NCI-H2196 (cell line): ENCODE measurements around the gene LOXL4.
A peak's percentile ranks its signal among the peaks of the same experiment; 100 is the strongest.

Experiments
- DNase-seq: peaks from one replicate; lab custom pipeline; 2025; ENCODE audit not compliant: unreplicated experiment; lab: John Stamatoyannopoulos, UW

Gene LOXL4

DNA sequence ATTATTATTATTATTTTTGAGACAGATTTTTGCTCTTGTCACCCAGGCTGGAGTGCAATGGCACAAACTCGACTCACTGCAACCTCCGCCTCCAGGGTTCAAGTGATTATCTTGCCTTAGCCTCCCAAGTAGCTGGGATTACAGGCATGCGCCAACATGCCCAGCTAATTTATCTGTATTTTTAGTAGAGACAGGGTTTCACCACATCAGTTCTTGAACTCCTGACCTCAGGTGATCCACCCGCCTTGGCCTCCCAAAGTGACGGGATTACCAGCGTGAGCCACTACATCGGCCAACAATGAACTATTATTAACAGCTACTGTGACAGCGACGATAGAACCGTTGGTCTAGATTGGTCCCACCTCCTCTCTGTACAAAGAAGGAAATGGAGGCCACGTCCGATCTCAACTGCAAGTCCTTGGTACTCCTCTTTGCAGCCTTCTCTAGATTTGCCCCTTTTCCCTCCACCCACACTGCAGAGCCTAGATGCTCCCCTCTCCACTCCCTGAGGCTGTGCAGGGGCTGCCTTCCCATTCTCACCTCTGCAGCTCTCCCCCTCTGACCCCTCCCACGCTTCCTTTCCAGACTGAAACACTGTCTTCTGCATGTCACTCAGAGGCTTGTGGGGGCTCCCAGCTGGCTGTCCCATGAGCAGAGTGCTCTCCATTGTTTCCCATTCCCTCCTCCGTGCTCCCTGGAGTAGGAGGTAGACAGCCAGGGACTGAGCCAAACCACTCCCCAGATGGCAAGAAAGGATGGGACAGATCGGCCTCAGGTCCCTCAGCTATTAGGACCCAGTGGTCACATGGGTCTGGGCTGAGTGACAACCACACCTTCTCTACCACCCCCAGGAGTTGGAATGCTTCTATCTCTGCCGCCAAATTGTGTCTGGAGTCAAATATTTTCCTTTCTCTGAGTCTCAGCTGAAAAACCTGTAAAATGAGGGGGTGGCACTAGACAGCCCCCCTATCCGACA lies 2.3 kb downstream of the LOXL4 start:
- DNase-seq = no peak

DNA sequence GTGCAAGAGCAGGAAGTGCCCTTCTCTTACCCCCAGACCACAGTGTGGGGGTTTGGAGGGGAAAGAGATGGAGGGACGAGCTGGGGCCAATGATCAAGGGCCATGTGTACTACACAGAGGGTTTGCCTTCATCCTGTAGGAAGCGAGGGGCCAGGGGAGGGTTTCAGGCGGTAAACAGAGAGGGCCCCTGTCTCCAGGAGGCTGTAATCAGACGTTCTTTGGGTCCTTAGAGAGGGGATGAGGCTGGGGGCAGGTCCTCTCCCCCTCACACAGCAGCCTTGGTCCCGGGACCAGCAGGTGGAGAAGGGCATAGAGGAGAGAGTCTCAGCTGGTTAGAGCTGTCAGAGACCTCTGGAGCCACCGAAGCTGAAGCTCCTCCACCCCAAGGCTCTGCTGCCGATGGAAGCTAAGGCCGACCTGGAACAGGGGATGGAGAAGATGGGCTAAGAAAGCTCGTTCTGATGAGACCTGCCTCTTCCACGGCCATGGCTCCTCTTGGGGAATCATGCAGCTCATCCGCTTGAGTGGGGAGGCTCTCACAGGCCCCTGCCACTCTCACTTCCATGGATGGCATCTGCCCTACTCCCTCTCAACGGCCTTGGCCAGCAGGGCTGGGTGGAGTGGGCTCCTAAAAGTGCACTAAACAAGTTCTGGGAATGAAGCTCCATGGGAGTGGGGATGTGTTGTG lies 3.5 kb downstream of the LOXL4 start:
- DNase-seq = no peak

DNA sequence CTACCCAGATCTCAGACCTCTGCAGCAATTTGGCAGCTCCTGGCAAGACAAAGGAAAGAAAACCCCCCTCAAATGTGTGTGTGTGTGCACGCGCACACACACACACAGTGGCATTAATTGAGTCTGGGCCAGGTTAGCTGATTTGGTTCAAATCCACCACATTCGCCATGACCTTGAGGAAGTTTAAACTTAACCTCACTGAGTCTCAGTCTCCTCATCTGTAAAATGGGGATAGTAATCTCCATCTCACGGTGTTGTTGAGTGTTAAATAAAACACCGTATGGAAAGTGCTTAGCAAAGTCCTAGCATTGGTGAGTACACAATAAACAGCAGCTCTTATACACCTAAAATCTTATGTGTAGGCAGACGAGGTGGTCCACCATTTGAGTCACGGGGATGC lies 4.9 kb downstream of the LOXL4 start:
- no peak for DNase-seq

DNA sequence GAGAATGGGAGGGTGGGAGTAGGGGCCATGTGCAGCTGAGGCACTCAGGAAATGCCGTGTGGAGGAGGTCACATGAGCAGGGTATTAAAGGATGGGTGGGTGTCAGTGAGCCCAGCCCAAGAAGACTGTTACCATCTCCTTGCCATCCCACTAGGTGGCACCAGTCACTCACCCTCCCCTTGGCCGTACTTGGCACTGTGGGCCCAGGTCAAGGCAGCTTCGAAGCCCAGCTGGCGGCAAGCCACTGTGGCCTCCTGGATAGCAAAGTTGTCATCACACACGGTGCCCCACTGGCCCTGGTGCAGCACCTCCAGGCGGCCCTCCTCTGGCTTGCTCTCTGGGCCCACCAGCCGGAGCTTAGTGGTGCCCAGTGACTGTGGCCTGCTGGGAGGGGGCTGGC lies 5.4 kb downstream of the LOXL4 start:
- DNase-seq = peak; percentile 41

DNA sequence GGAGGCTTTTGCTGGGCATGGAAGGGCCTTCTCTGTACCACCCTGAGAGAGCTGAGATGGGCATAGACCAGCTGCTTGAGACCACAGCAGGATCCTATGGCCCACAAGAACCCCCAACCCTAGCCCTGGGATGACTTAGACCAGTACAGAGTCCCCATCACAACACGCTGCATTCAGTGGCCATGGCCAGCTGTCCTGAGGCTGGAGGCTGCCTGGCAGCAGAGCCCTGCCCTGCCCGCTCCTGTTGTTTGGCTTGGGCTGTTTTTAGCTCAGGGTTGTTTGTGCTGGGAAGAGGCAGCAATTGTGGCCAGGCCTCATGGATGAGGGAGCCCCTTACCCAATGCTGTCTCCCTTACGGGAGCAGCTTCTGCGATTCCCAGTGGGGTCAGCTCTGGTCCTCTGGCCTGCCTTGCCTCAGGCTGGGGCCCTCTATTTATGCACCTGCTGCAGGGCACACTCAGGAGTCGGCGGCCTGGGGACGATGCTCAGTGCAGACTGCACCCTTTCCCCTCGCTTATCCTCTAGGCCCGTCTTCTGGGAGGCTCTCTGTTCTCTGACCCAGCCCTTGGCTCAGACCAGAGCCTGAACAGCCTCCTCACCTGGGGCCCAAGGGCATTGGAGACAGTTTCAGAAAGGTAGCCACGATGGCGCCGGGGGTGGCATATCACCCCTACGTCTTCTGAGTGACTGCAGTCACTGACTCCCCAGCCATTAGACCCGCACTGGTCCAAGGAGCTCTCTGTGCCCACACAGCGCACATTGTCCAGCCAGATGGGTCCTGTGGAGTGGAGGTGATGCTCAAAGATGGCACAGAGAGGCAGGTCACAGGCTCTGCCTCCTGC lies 6.3 kb downstream of the LOXL4 start:
- DNase-seq = no peak

DNA sequence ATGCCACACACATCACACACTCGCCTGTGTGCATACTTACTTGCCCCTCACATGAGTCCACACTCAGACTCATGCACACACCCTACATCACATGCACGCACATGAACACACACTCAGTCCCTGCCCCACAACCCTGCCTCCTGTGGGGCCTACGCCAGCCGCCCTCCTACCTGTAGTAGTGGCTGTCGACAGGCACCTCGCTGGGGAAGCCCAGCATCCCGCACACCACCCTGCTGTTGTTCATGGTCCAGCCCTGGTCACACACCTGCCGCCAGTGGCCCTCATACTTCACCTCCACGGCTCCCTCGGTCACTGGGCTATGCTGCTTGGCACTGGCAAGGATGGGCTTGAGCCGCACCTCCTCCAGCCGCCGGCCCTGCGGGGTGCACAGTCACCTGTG lies 7.2 kb downstream of the LOXL4 start:
- DNase-seq = no peak

DNA sequence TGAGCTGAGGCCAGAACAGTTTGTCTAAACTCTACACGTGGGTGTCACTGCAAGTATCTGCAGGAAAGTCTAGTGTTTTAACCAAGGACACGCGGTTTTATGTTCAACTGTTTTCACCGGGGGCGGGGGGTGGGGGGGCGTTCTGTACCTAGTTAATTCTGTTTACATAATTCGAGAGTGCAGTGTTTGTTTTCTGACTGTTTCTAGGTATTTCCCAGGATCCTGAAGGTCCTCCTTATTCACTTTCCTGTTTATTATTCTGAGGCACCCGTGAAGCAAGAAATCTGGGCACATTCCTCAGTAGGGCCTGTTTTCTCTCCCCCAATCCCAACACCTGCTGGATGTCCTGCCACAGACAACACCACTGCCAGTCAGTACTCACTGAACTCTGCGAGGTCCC lies 7.6 kb downstream of the LOXL4 start:
- no peak for DNase-seq

DNA sequence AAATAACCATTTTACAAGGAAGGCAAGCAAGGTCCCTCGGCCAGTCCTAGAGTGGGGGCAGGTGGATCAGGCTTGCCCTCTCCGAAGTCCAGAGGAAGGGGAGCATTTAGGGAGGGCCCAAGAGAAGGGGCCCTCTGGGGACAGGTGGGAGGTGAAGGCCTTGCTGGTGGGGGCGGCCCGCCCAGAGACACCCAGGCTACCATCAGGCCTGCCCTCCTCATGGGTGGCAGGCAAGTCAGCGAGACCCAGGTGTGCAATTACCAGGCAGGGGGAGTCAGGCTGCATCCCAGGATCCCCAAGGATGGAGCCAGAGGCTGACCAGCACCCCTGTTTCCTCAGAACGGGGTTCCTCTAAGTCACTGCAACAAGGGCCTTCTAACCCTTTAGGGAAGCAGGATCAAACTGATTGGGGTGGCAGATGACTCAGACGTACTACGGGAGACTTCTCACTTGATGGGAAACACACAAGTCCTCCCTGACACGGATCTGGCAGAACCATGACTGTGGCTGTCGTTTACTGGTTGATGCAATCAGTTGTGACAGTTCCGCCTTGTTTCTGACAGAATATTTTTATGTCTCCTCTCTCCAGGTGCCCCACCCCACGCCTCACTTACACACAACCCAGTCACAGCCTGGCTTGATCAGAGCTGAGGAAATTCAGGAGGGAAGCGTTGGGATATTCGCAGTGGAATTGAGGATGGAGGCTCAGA lies 8.2 kb downstream of the LOXL4 start:
- no peak for DNase-seq

DNA sequence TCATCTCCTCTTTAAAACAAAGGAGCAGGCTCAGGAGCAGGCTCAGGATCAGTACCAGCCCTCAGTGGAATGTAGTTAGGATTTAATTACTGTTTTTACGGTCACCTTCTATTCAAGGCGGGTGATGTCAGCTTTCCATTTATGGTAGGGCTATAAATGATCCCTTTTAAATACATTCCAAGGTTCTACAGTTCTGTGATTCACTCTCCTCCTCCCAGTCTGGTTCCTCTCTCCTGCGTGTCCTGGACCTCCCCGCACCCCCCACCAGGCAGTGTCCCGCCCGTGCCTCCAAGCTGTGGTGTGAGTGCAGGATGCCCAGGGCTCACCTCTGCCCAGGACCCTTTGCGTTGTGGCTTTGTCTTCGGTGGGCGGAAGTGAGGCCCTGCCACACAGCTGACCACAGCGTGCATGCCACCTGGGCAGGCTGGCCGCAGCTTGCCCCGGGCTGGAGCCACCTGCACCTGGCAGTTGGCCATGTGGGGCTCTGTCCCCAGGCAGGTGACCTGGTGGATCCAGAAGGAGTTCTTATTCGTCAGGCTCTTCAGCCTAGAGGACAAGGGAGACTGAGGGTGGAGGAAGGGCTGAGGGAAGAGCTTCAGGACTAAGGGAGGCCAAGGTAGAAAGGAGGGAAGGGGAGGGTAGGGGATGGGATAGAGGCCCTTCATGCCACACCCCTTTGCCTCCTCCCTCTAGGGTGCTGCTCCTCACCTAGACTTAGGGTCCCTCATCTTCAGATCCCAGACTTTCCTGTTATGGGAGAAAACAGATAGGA lies 9.1 kb downstream of the LOXL4 start:
- DNase-seq = no peak

DNA sequence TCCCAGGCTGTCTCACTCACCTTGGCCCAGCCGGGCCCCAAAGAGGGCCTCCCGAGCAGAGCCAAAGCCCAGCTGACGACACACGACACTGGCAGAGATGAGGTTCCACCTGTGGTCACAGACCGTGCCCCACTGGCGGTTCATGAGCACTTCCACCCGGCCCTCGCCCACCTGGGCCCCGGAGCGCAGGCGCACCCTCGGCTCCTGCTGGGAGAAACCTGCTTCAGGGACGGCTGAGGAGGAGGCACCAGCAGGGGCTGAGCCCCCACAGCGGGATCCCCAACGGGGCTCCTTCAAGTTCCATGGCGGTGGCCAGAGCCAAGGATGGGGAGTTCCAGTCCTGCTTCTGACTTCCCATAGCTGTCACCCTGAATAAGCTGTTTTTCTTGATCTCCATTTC lies 10.0 kb downstream of the LOXL4 start:
- DNase-seq = no peak

DNA sequence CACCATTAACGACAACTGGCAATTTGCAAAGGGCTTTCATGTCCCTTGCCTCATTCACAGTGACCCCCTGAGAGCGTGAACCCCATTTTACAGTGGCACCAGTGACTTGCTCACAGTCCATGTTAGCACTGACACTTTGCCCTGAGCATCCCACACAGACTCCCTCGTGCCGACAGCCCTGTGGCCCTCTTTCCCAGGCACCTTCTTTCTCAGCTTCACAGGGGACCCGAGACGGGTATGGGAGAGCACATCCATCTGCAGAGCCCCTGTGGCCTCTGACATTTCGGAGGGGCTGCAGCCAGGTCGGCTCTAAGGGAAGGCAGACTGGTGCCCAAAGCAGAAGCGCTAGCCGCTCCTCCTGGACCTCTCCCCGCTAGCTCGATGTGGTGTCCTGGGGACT lies 10.8 kb downstream of the LOXL4 start:
- DNase-seq = no peak

DNA sequence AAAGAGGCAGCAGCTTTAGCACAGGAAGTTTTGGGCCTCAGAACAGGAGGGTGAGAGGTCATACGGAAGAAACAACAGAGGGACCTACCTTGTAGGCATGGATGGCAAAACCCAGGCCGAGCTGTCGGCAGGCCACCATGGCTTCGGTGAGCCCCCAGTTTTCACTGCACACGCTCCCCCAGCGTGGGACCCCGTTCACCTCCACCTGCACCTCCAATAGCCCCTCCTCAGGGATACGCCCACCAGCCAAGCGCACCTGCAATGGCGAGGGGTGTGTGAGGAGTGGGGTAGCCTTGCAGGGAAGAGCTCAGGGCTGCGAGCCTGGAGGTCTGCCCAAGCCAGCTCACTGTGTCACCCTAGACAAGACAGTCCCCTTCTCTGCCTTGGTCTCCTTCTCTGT lies 11.3 kb downstream of the LOXL4 start:
- no peak for DNase-seq

DNA sequence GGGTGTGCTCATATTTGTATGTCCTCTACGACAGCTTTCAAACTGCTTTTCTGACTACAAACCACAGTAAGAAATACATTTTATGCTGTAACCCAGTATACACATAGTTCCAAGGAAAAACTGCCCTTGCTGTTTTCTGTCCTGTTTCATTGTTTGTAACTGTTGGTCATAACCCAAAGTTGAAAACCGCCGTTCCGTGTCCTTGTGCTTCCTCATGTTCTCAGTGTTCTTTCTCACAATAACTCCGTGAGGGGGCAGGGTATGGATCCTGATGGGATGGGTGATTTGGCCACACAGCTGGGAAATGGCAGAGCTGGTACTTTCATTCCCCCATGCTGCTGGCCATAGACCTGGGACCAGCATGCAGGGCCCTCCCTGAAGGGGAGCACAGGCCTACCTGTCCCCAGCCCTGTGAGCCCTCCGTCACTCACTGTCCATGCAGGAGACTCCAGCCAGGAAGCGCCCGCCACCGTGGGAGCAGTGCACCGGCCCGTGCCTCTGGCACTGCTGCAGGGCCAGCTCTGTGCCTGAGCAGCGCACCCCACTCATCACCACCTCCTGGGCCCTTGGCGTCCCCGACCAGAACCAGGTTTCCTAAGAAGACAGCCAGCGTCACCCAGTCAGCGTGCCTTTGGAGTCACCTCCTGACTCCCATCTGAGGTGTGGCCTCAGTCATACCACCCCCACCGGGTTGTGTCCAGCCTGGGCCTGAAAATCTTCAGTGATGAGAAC lies 12.7 kb downstream of the LOXL4 start:
- DNase-seq = no peak

DNA sequence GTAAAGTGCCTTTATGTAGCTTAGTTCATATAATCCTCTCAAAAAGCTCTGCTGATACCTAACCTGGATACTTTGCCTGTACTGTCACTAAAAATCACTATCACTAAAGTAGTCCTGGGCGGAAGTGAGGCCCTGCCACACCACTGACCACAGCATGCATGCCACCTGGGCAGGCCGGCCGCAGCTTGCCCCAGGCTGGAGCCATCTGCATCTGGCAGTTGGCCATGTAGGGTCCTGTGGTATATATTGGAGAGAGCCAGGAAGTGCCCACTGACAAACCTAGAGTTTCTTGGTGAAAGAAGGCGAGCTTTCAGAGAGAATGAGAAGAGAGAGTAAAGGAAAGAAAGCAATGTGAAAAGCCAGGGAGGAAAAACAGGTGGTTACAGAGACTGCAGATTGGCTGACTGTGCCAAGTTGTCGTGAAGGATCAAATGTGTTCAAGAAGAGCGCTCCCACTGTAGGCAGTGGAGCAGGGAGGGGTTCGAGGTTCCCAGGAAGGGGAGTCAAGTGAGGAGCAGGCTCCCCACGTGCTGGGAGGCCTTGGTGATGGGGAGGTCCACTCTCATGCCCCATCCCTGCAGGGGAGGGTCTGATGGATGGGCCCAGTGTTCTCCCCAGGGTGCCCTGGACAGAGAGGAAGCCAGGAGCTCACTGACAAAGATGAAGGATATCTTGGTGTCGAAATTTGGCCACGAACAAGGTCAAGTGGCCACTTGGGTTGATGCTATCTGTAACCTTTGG lies 13.6 kb downstream of the LOXL4 start:
- DNase-seq = no peak

DNA sequence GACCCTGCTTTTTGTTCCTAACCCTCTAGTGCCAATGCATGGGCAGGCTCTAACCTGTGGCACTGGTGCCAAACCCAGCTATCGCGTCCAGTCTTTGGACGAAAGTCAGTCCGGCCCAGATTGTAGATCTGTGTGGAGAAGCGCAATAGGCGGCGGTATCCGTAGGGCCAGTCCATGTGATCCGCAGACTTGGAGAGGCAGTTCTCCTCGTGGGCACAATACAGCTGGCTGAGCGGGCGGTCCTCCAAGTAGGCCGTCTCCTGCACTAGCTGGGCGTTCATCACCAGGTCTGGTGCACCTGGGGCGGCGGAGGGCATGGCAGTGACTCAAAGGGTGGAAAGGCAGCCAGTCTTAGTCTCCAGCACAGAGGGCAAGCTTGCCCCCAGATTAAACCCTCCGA lies 14.5 kb downstream of the LOXL4 start:
- peak; percentile 38 for DNase-seq

DNA sequence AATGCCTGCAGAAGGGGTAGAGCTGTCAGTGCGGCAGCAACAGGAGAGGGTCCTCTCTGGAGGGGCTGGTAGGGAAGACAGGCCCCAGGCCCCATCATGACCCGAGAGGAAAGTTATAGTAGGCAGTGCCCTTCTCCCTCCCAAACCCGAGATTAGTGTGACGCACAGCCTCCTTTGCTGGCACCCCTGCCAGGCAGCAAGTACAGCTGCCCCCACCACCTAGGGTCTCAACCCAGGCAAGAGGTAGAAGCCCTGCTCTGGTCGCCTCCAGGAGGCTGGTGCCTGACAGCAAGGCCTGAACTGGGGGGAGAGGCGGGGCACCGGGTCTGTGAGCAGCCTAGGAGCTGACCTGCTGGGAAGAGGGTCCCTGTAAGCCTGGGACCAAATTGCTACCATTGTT lies 15.5 kb downstream of the LOXL4 start:
- no peak for DNase-seq

DNA sequence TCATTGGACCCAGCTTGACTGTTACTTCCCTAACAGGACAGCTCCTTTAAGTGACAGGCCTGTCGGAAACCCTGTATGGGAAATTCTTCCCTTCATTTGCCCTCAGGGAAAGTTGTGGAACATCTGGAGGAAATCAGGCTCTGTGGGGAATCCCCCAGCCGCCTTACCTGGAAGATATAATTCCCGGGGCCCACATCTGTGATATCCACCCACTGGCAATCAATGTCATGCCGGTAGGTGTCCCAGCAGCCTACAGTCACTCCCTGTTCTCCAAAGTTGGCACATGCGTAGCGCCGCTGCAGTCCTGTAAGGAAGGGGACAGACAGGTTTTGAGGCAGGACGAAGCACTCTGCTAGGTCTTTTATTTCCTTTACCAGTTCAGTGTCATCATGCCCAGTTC lies 16.6 kb downstream of the LOXL4 start:
- no peak for DNase-seq

DNA sequence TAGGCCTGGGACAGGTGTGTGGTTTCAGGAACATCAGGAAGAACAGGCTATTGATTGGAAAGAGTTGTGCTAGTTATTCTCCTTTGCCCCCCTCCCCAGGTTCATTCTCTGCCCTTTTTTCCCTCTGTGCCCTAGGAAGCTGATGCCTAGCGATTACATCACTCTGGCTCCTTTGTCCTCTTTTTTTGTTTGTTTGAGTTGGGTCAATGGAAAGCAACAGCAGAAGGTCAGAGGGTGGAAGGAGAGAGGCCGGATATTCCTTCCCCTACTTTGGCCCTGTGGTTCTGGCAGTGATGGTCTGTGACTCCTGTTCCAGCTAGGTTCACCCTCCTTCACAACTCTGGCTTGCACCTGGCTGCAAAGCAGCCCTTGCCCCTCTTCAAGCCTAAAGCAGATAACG lies 18.9 kb downstream of the LOXL4 start:
- DNase-seq = no peak

DNA sequence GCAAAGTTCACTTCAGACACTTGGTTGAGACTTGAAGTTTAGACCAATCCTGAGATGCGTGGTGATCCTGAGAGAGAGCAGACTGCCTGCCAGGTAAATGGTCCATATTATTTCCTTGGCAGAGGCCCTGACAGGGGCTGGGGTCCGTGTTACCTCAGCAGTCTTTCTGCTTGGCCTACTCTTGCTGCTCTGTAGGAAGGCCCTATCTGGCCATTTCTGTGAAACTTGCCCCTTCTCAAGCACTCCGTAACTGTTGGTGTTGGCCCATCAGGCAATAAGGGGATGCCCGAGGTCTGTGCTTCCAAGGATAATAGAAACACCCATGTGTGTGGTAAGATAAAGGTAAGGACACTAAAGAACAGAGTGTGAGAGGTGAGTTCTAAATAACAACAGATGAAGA lies 20.0 kb downstream of the LOXL4 start:
- no peak for DNase-seq
